ENCODE data around the gene COX7A1.
"Not testable (repeated sequence)": the region's sequence is repeated elsewhere in the genome, so short reads cannot be mapped to it uniquely, and the experiment has no call there.

Gene COX7A1

DNA sequence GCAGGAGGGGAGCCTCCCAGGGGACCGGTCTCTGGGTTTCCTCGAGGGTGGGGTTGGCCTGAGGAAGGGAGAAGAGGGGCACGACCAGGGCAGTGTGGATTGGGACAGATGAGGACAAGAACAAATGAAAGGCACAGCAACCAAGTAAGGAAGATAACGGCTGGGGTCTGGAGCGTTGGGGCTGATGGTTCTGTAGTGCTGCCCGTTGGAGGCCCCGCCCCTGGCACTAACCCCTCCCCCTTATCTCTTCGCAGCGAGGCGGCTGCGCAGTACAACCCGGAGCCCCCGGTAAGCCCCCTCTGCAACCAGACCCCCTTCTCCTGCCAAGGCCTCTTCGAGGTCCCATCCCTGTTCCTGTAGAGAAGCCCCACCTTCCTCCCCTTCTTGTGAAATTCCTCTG lies 10.2 kb downstream of the COX7A1 start:
- Histone ChIP-seq H3K4me1 (ENCODE audit: control insufficient read depth, insufficient read depth, low read length) (no peaks in the 10 kb centered on the region), H3K27me3 (ENCODE audit: control insufficient read depth, insufficient read depth, low read length) (no peaks in the 10 kb centered on the region), H3K36me3 (ENCODE audit: control insufficient read depth, insufficient read depth, low read length) (peaks cover 21% of the 10 kb centered on the region), H3K27ac (ENCODE audit: low read length) (no peak overlapping the region), H3K4me3 (ENCODE audit: low read length) (no peak overlapping the region), H3K9me3 (ENCODE audit: control insufficient read depth, insufficient read depth, low read length) (no peaks in the 10 kb centered on the region)
- no peak for DNase-seq (ENCODE audit: low read depth, low spot score)
- WGBS (ENCODE audit: insufficient coverage, insufficient read length) = no CpG with 5 or more reads among the region's 14 CpGs

DNA sequence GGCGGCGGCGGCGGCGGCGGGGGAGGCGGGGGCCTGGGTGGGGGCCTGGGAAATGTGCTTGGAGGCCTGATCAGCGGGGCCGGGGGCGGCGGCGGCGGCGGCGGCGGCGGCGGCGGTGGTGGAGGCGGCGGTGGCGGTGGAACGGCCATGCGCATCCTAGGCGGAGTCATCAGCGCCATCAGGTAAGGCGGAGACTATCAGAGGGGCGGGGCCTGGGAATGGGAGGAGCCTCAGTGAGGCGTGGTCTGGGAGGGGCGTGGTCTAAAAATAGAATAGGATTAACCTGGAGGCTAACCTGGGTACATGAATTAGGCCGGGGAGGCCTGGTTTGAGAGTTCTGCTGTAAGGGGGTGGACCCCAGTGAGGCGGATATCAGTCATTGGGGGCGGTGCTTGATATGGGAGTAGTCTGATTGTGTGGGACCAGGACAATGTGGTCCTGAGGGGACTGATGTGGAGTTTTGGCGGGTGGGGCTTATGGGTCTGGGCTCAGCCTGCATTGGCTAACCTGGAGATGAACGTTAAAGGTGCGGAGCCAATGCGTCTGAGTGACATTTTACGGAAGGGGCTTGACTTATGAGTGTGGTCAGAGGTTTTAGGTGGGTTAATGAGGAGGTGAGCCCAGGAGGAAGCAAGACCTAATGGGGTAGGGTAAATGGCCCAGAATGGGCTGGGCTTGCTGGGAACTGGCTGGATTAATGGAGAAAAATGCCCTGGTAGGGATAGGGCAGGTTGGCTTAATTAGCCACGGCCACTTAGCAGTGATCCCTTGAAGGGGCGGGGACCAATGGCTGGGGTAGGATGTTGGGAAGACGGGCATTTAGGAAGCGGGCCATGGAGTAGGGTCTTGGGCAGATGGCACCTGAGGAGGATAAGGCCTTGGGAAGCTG lies 11.0 kb downstream of the COX7A1 start:
- no CpG with 5 or more reads among the region's 42 CpGs for WGBS (ENCODE audit: insufficient coverage, insufficient read length)
- DNase-seq (ENCODE audit: low read depth, low spot score) = peak; percentile 87
- Histone ChIP-seq H3K27ac (ENCODE audit: low read length) (no peak overlapping the region), H3K9me3 (ENCODE audit: control insufficient read depth, insufficient read depth, low read length) (no peaks in the 10 kb centered on the region), H3K4me1 (ENCODE audit: control insufficient read depth, insufficient read depth, low read length) (no peaks in the 10 kb centered on the region), H3K27me3 (ENCODE audit: control insufficient read depth, insufficient read depth, low read length) (no peaks in the 10 kb centered on the region), H3K36me3 (ENCODE audit: control insufficient read depth, insufficient read depth, low read length) (peaks cover 15% of the 10 kb centered on the region), H3K4me3 (ENCODE audit: low read length) (peak overlapping the region; percentile 82; the same call in 1 of the 2 replicates)

DNA sequence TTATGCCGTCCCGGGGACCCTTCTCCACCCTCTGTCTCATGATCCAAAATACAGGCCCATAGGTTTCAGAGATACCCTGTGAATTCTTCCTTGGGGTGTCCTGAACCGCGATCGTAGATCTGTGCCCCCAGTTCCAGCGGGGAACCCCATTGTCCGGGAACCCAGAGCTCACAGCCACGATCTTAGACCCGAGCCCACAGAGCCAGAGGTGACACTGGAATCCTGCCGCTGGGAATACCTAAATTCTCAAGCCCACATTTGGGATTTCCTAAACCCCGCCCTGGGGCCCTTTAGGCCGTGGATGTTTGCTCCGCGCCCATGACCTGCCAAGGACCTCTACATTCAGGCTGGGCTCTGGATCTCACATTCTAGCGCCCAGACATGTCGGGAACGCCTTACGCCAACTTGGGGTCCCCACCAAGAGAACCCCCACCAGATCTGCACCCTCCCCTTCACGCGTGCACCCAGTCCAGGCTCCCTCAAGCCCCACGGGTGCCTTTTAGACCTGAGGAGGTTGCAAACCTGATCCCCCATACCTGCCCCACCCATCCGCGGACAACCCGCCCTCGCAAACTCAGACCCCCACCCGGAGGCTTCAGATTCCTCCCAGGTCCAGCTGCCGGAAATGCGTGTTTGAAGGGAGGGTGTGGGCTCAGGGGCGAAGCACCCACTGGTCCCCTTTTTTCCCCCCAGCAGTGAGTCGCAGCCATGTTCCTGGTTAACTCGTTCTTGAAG lies 11.8 kb downstream of the COX7A1 start:
- Histone ChIP-seq H3K4me1 (ENCODE audit: control insufficient read depth, insufficient read depth, low read length) (no peaks in the 10 kb centered on the region), H3K9me3 (ENCODE audit: control insufficient read depth, insufficient read depth, low read length) (no peaks in the 10 kb centered on the region), H3K27ac (ENCODE audit: low read length) (no peak overlapping the region), H3K4me3 (ENCODE audit: low read length) (peak overlapping the region; percentile 82), H3K36me3 (ENCODE audit: control insufficient read depth, insufficient read depth, low read length) (peaks cover 6% of the 10 kb centered on the region), H3K27me3 (ENCODE audit: control insufficient read depth, insufficient read depth, low read length) (no peaks in the 10 kb centered on the region)
- WGBS (ENCODE audit: insufficient coverage, insufficient read length) = no CpG with 5 or more reads among the region's 31 CpGs
- no peak for DNase-seq (ENCODE audit: low read depth, low spot score)

DNA sequence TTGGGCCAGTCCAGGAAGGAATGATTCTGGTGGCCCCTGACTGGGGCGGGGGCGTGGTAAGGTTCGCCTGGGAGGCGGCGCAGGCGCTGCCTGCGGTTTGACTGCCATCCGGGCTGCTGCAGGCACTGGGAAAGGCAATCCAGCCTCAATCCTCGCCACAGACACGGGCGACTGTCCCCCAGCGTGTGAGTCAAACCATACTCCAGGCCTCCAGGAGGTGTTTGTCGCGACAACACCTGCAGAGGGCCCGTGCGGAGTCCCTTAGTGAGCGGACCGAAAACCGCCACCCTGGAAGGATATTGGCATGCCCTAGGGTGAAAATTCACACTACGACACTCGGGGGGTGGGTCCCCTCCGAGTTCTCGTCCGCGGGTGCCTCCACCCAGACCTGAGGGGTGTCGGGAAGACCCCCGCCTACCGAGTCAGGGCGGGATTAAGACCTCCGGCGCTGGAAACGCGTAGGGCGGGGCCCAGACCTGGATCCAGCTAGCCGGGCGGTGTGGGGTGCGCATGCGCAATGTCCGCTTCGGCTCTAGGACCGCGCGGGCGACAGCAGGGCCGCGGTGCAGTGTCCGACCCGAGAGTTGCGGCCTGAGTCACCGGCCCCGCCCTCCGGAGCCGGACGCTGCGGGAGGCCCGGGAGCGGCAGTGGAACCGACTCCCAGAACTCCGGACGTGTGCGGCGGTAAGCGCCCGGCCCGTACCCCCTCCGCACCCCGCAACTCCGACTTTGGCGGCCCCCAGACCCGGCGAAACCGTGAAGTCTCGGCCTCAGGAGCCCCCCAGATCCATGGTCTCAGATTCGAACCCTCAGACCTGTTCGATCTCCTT lies 12.6 kb downstream of the COX7A1 start, which contains the start of gene CAPNS1:
TSS of gene CAPNS1 (plus strand) at position 594 of the 831 bp plus-strand sequence. CDS start 946 bp downstream, outside the sequence.
- Histone ChIP-seq H3K27me3 (ENCODE audit: control insufficient read depth, insufficient read depth, low read length) (no peaks in the 10 kb centered on the region), H3K9me3 (ENCODE audit: control insufficient read depth, insufficient read depth, low read length) (no peaks in the 10 kb centered on the region), H3K4me3 (ENCODE audit: low read length) (peak within 1 kb of the TSS; percentile 82), H3K36me3 (ENCODE audit: control insufficient read depth, insufficient read depth, low read length) (peaks cover 5% of the 10 kb centered on the region; the same call in 1 of the 2 replicates), H3K27ac (ENCODE audit: low read length) (no peak within 1 kb of the TSS), H3K4me1 (ENCODE audit: control insufficient read depth, insufficient read depth, low read length) (no peaks in the 10 kb centered on the region)
- peak; percentile 98 for DNase-seq (ENCODE audit: low read depth, low spot score)
- WGBS (ENCODE audit: insufficient coverage, insufficient read length) = no CpG with 5 or more reads among the region's 75 CpGs

DNA sequence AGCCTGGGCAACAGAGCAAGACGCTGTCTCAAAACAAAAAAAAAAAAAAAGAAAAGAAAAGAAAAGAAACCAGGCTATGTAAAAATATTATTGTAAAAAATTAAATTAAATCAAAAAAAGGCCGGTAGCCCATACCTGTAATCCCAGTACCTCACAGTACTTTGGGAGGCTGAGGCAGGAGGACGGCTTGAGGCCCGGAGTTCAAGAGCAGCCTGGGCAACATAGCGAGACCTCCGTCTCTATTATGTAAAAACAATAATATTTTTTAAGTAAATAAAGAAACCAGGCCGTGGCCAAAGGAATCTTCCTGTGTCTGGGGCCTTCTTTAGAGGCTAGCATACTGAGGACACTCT lies 13.2 kb downstream of the COX7A1 start:
- Histone ChIP-seq H3K27me3 (ENCODE audit: control insufficient read depth, insufficient read depth, low read length) (no peaks in the 10 kb centered on the region), H3K27ac (ENCODE audit: low read length) (no peak overlapping the region), H3K4me1 (ENCODE audit: control insufficient read depth, insufficient read depth, low read length) (no peaks in the 10 kb centered on the region), H3K36me3 (ENCODE audit: control insufficient read depth, insufficient read depth, low read length) (peaks cover 3% of the 10 kb centered on the region; the same call in 1 of the 2 replicates), H3K4me3 (ENCODE audit: low read length) (peak overlapping the region; percentile 82), H3K9me3 (ENCODE audit: control insufficient read depth, insufficient read depth, low read length) (no peaks in the 10 kb centered on the region)
- no CpG with 5 or more reads among the region's 7 CpGs for WGBS (ENCODE audit: insufficient coverage, insufficient read length)
- no peak for DNase-seq (ENCODE audit: low read depth, low spot score)

DNA sequence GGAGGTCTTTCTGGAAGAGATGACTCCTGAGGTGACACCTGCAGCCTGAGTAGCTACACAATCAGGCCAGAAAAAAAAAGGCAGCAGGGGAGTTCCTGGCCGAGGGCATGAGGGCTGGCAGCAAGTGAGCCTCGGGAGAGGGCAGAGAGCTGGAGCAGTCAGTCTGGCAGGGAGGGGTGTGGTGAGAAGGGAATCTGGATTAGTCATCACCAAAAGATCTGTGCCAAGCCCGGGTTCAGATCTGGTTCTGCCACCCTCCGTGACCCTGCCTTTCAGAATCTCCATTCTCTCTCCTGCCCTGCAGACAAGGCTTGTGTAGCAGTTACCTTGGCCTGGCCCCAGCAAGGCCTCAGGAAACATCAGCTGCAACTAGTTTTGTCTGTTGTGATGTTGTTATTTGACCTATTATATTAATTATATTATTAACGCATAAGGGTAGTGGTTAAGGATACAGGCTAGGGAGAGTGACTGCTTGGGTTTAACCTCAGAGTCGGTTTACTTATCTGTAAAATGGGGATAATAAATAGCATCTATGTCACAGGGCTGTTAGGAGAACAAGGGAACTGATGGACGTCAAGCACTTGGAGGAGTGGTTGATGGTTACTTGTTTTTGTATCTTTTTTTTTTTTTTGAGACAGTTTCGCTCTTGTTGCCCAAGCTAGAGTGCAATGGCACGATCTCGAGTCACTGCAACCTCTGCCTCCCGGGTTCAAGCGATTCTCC lies 15.1 kb downstream of the COX7A1 start:
- H3K4me3 ChIP-seq (ENCODE audit: low read length) = no peak overlapping the region
- no peaks in the 10 kb centered on the region for H3K36me3 ChIP-seq (ENCODE audit: control insufficient read depth, insufficient read depth, low read length)
- H3K9me3 ChIP-seq (ENCODE audit: control insufficient read depth, insufficient read depth, low read length) = no peaks in the 10 kb centered on the region
- no peak for DNase-seq (ENCODE audit: low read depth, low spot score)
- H3K27ac ChIP-seq (ENCODE audit: low read length) = no peak overlapping the region
- WGBS (ENCODE audit: insufficient coverage, insufficient read length) = no CpG with 5 or more reads among the region's 12 CpGs
- H3K27me3 ChIP-seq (ENCODE audit: control insufficient read depth, insufficient read depth, low read length) = no peaks in the 10 kb centered on the region
- no peaks in the 10 kb centered on the region for H3K4me1 ChIP-seq (ENCODE audit: control insufficient read depth, insufficient read depth, low read length)

DNA sequence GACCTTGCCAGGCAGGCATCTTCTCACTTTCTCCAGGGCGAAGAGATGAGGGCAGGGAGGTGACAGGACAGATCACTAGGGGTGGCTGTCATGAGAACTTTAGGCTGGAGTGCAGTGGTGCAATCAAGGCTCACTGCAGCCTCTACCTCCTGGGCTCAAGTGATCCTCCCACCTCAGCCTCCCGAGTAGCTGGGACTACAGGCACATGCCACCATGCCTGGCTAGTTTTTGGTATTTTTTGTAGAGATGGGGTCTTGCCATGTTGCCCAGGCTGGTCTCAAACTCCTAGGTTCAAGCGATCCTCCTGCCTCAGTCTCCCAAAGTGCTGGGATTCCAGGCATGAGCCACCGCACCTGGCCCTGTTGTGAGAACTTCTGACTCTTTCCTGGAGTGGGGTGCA lies 17.4 kb downstream of the COX7A1 start:
- not testable (repeated sequence) for H3K4me3 ChIP-seq (ENCODE audit: low read length); H3K27me3 ChIP-seq (ENCODE audit: control insufficient read depth, insufficient read depth, low read length); H3K36me3 ChIP-seq (ENCODE audit: control insufficient read depth, insufficient read depth, low read length); H3K27ac ChIP-seq (ENCODE audit: low read length); DNase-seq (ENCODE audit: low read depth, low spot score); H3K4me1 ChIP-seq (ENCODE audit: control insufficient read depth, insufficient read depth, low read length); H3K9me3 ChIP-seq (ENCODE audit: control insufficient read depth, insufficient read depth, low read length)
- WGBS (ENCODE audit: insufficient coverage, insufficient read length) = no CpG with 5 or more reads among the region's 4 CpGs

DNA sequence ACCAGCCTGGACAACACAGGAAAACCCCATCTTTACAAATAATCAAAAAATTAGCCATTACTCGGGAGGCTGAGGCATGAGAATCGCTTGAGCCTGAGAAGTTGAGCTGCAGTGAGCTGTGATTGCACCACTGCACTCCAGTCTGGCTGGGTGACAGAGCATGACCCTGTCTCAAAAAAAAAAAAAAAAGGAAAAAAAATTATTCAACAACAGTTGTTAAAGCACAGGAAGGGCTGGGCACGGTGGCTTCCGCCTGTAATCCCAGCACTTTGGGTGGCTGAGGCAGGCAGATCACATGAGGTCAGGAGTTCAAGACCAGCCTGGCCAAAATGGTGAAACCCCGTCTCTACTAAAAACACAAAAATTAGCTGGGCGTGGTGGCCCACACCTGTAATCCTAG lies 21.0 kb downstream of the COX7A1 start:
- H3K9me3 ChIP-seq (ENCODE audit: control insufficient read depth, insufficient read depth, low read length); H3K36me3 ChIP-seq (ENCODE audit: control insufficient read depth, insufficient read depth, low read length); DNase-seq (ENCODE audit: low read depth, low spot score); H3K27ac ChIP-seq (ENCODE audit: low read length); H3K4me1 ChIP-seq (ENCODE audit: control insufficient read depth, insufficient read depth, low read length); H3K27me3 ChIP-seq (ENCODE audit: control insufficient read depth, insufficient read depth, low read length); H3K4me3 ChIP-seq (ENCODE audit: low read length): not testable (repeated sequence)
- WGBS (ENCODE audit: insufficient coverage, insufficient read length) = no CpG with 5 or more reads among the region's 6 CpGs

DNA sequence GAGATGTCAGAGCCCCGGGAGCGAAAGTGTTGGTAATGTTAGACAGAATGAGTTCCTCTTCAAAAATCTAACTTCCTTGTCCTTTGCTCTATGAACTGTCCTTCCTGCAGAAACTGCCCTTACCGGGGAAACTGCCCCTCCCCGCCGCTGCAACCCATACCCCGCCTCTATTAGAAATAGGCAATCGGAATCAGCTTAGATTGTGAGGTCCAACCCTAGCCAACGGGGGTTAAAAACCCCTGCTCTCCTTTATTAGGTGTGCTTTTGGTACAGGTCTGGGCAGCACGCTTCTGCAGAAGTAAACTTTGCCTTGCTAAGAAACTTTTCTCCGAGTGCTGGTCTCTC lies 23.9 kb downstream of the COX7A1 start:
- Histone ChIP-seq H3K4me1 (ENCODE audit: control insufficient read depth, insufficient read depth, low read length) (no peaks in the 10 kb centered on the region), H3K27me3 (ENCODE audit: control insufficient read depth, insufficient read depth, low read length) (no peaks in the 10 kb centered on the region), H3K36me3 (ENCODE audit: control insufficient read depth, insufficient read depth, low read length) (peaks cover 3% of the 10 kb centered on the region; the same call in 1 of the 2 replicates), H3K9me3 (ENCODE audit: control insufficient read depth, insufficient read depth, low read length) (no peaks in the 10 kb centered on the region), H3K4me3 (ENCODE audit: low read length) (peak overlapping the region; percentile 42; the same call in 1 of the 2 replicates), H3K27ac (ENCODE audit: low read length) (no peak overlapping the region)
- WGBS (ENCODE audit: insufficient coverage, insufficient read length) = no CpG with 5 or more reads among the region's 10 CpGs
- DNase-seq (ENCODE audit: low read depth, low spot score) = no peak

Measured in iPS DF 6.9 (cell line).